IMR-90 (cell line): ENCODE results near the gene MAP3K1. TPM values are rescaled to one million over a fixed set of nuclear protein-coding genes. Genes with fewer than 3 reads are reported as not detected.

Experiments
- ATAC-seq: fragments of 200-7000 bp; cut with Tn5 transposase; 2 replicates; pipeline ENCODE4 v1.9.1; 2020; ENCODE audit warnings: low read depth, mild to moderate bottlenecking, moderate library complexity
- BruUV-seq: library from RNA; stranded (reverse); fragments of 400-500 nt; replicated peaks from 2 replicates; lab custom pipeline; 2021; lab: Mats Ljungman, UMichigan
- CTCF ChIA-PET: fragments of 300-600 bp; formaldehyde crosslinking; extraction: SDS; loops from one replicate; lab custom pipeline; 2021; ENCODE audit warnings: antibody characterized with exemption; lab: Yijun Ruan, JAX
- POLR2A ChIA-PET: fragments of 300-600 bp; sonication (Branson Sonifier 250); formaldehyde crosslinking; loops from one replicate; lab custom pipeline; 2022; ENCODE audit warnings: antibody characterized with exemption; ENCODE audit not compliant: unreplicated experiment; lab: Charles Lee
- DNase-seq: peaks from one replicate; pipeline ENCODE4 v3.0.0; 2013
- H2AFZ ChIP-seq: replicated peaks from 2 replicates; pipeline ENCODE3; 2013; ENCODE audit warnings: low read length, mild to moderate bottlenecking; ENCODE audit not compliant: poor library complexity
- H2AK5ac ChIP-seq: 2 replicates; pipeline ENCODE4 v1.6.1; 2013; ENCODE audit warnings: low read depth, low read length, inconsistent platforms
- H2AK9ac ChIP-seq: replicated peaks from 2 replicates; pipeline ENCODE3; 2013; ENCODE audit warnings: mild to moderate bottlenecking, low read depth, low read length, moderate library complexity; ENCODE audit not compliant: poor library complexity
- H2BK120ac ChIP-seq: 2 replicates; pipeline ENCODE4 v1.6.1; 2013; ENCODE audit warnings: low read depth, low read length, inconsistent platforms
- H2BK15ac ChIP-seq: 3 replicates; pipeline ENCODE4 v1.6.1; 2013; ENCODE audit warnings: low read depth, low read length, inconsistent platforms
- H2BK20ac ChIP-seq: 2 replicates; pipeline ENCODE4 v1.6.1; 2013; ENCODE audit warnings: low read depth, mild to moderate bottlenecking, inconsistent platforms, low read length, moderate library complexity
- H2BK5ac ChIP-seq: 2 replicates; pipeline ENCODE4 v1.6.1; 2013; ENCODE audit warnings: mild to moderate bottlenecking, low read depth, low read length, inconsistent platforms; ENCODE audit not compliant: poor library complexity, severe bottlenecking
- H3K14ac ChIP-seq: replicated peaks from 2 replicates; pipeline ENCODE4 v1.6.1; 2013; ENCODE audit warnings: low read depth, low read length, inconsistent platforms
- H3K18ac ChIP-seq: 2 replicates; pipeline ENCODE4 v1.6.1; 2013; ENCODE audit warnings: low read depth, low read length, control low read depth
- H3K23ac ChIP-seq: 2 replicates; pipeline ENCODE4 v1.6.1; 2013; ENCODE audit warnings: low read depth, low read length, inconsistent platforms
- H3K27ac ChIP-seq: 2 replicates; pipeline ENCODE4 v1.5.1; 2013; ENCODE audit warnings: mild to moderate bottlenecking, control low read depth, low read length; ENCODE audit not compliant: insufficient read depth
- H3K27me3 ChIP-seq: 2 replicates; pipeline ENCODE4 v1.6.1; 2013; ENCODE audit warnings: low read length; ENCODE audit not compliant: control insufficient read depth, insufficient read depth
- H3K36me3 ChIP-seq: 2 replicates; pipeline ENCODE4 v1.6.1; 2013; ENCODE audit warnings: low read length, mixed read lengths; ENCODE audit not compliant: control insufficient read depth, insufficient read depth
- H3K4ac ChIP-seq: 2 replicates; pipeline ENCODE4 v1.6.1; 2013; ENCODE audit warnings: low read depth, low read length, inconsistent platforms
- H3K4me1 ChIP-seq: 2 replicates; pipeline ENCODE4 v1.6.1; 2013; ENCODE audit warnings: low read length, mixed read lengths; ENCODE audit not compliant: control insufficient read depth, insufficient read depth
- H3K4me2 ChIP-seq: 2 replicates; pipeline ENCODE4 v1.6.1; 2013; ENCODE audit warnings: low read depth, mild to moderate bottlenecking, control low read depth, low read length, moderate library complexity
- H3K4me3 ChIP-seq: 2 replicates; pipeline ENCODE4 v1.5.1; 2013; ENCODE audit warnings: low read depth, mild to moderate bottlenecking, control low read depth, low read length, moderate library complexity; ENCODE audit not compliant: insufficient read depth
- H3K56ac ChIP-seq: 2 replicates; pipeline ENCODE4 v1.6.1; 2013; ENCODE audit warnings: low read length, inconsistent platforms; ENCODE audit not compliant: insufficient read depth; ENCODE audit errors: extremely low read depth
- H3K79me1 ChIP-seq, 2 experiments: 2 replicates each; pipeline ENCODE4 v1.6.1; 2013; ENCODE audit warnings: low read length in 2 of 2, inconsistent platforms in 1 of 2, low read depth in 1 of 2
- H3K9ac ChIP-seq: 2 replicates; pipeline ENCODE4 v1.6.1; 2013; ENCODE audit warnings: low read depth, low read length, control low read depth
- H3K9me1 ChIP-seq: 2 replicates; pipeline ENCODE4 v1.6.1; 2013; ENCODE audit warnings: low read length, inconsistent platforms; ENCODE audit not compliant: insufficient read depth
- H3K9me3 ChIP-seq: 2 replicates; pipeline ENCODE4 v1.6.1; 2013; ENCODE audit warnings: low read length; ENCODE audit not compliant: control insufficient read depth, insufficient read depth
- H4K20me1 ChIP-seq: 2 replicates; pipeline ENCODE4 v1.6.1; 2013; ENCODE audit warnings: low read length, inconsistent platforms; ENCODE audit not compliant: insufficient read depth
- H4K5ac ChIP-seq: 2 replicates; pipeline ENCODE4 v1.6.1; 2013; ENCODE audit warnings: mild to moderate bottlenecking, low read depth, low read length, control low read depth
- H4K8ac ChIP-seq, 2 experiments: 2 replicates each; pipeline ENCODE4 v1.6.1; 2013; ENCODE audit warnings: low read depth in 2 of 2, low read length in 2 of 2, control low read depth in 1 of 2, inconsistent platforms in 1 of 2
- H4K91ac ChIP-seq: 2 replicates; pipeline ENCODE4 v1.6.1; 2013; ENCODE audit warnings: low read depth, low read length, inconsistent platforms; ENCODE audit not compliant: insufficient read depth
- CEBPB ChIP-seq: IDR thresholded peaks from 2 replicates; pipeline ENCODE4 v1.6.1; 2012; ENCODE audit warnings: low read depth, low read length, improper control_type of control experiment
- CHD1 ChIP-seq: IDR thresholded peaks from 2 replicates; pipeline ENCODE4 v1.6.1; 2012; ENCODE audit warnings: low read depth, low read length, improper control_type of control experiment
- FOS ChIP-seq: fragments of 150-350 bp; IDR thresholded peaks from 2 replicates; pipeline ENCODE4 v1.6.1; 2016; ENCODE audit warnings: low read depth, low read length
- MAFK ChIP-seq: IDR thresholded peaks from 2 replicates; pipeline ENCODE4 v1.6.1; 2012; ENCODE audit warnings: low read depth, low read length, improper control_type of control experiment
- MAZ ChIP-seq: IDR thresholded peaks from 2 replicates; pipeline ENCODE4 v1.6.1; 2012; ENCODE audit warnings: low read depth, mild to moderate bottlenecking, low read length, improper control_type of control experiment, moderate library complexity, borderline replicate concordance
- POLR2A ChIP-seq: IDR thresholded peaks from 2 replicates; pipeline ENCODE4 v1.6.1; 2012; ENCODE audit warnings: mild to moderate bottlenecking, low read depth, low read length
- WGBS, 2 experiments: methylation state at CpG; one replicate each; pipeline versions ENCODE4 v1.1.5 to v1.1.7; 2013; ENCODE audit warnings: missing lambda C conversion rate in 2 of 2; ENCODE audit not compliant: insufficient read length in 1 of 2; ENCODE audit errors: extremely low coverage in 2 of 2; 5-methylcytosine and 5-hydroxymethylcytosine counted together
- dilution Hi-C: fragments of 300-500 bp; cut with HindIII; formaldehyde crosslinking; loops from one replicate; pipeline ENCODE4 v1.14.3; 2018; ENCODE audit warnings: low sequenced_read_pairs; ENCODE audit not compliant: unreplicated experiment
- in situ Hi-C: fragments of 300-500 bp; cut with MboI; formaldehyde crosslinking; loops from 3 replicates; pipeline ENCODE4 v1.14.3; 2019; ENCODE audit warnings: low sequenced_read_pairs, inconsistent platforms, mixed read lengths
- intact Hi-C: fragments of 100-400 bp; cut with micrococcal nuclease; formaldehyde crosslinking; loops from 2 replicates; pipeline ENCODE4 v1.10.0; 2022
- polyA plus RNA-seq, 3 experiments: library from polyadenylated mRNA; depleted of rRNA; stranded (reverse); fragments of >200 nt; gene quantifications; 2 replicates each; pipeline ENCODE4 v1.2.3, GENCODE V29; 2012; ENCODE audit warnings: low replicate concordance in 1 of 3
- total RNA-seq: library from RNA; depleted of rRNA; stranded (reverse); fragments of >200 nt; gene quantifications from 2 replicates; pipeline ENCODE4 v1.2.3, GENCODE V29; 2012
- TF ChIP-seq, protein P1 (sequence below): conservative IDR thresholded peaks from 2 replicates; pipeline ENCODE4 v1.5.1; 2012; ENCODE audit warnings: mild to moderate bottlenecking, low read depth, low read length, improper control_type of control experiment

Gene MAP3K1
- total and polyA plus RNA-seq, 2 of the 4 experiments (the other 2 are of a cell fraction), result 3.8 to 18.8 TPM

DNA sequence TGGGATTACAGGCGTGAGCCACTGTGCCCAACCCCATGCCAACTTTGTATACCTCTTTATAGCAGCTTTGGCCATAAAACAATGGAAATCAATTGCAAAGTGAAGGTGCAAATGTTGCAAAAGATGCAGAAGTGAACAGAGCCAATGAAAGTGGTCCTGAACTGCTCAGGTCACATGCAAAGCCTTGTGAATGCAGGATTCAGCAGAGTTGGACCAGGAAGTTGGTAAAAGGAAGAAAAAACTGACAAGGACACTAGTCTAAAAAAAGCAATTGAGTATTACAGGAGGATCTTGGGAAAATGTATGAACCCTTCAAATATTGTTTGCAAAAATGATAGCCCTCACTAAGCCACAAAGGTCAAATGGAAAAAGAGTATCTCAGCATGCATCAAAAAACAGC lies 4.5 kb upstream of the MAP3K1 start:
- dilution Hi-C loops, result no loop called here

More for the DNA sequence above, 4.5 kb upstream of the MAP3K1 start:
- POLR2A ChIA-PET, result no interaction called here
- BruUV-seq, result no TSS peak
- Histone ChIP-seq H2AK5ac (no peak overlapping the region), H3K56ac (no peak overlapping the region), H3K4me3 (no peak overlapping the region), H3K18ac (no peak overlapping the region), H3K9me1 (no peaks in the 10 kb centered on the region), H4K20me1 (no peaks in the 10 kb centered on the region), H4K5ac (no peak overlapping the region), H2AFZ (no peak overlapping the region), H3K4ac (no peak overlapping the region), H2BK5ac (no peak overlapping the region), H3K36me3 (no peaks in the 10 kb centered on the region), H3K9ac (no peak overlapping the region), H3K27ac (no peak overlapping the region), H4K8ac (no peak overlapping the region), H2BK15ac (no peak overlapping the region), H3K4me1 (no peaks in the 10 kb centered on the region), H3K27me3 (no peaks in the 10 kb centered on the region), H2AK9ac (no peak overlapping the region), H2BK120ac (no peak overlapping the region), H2BK20ac (no peak overlapping the region), H4K91ac (no peak overlapping the region), H3K14ac (no peak overlapping the region), H3K4me2 (no peak overlapping the region), H3K79me1 (no peaks in the 10 kb centered on the region), H3K23ac (no peak overlapping the region), H3K9me3 (no peaks in the 10 kb centered on the region)
- ATAC-seq (no peak), DNase-seq (no peak)
- intact Hi-C loops (no loop called here), in situ Hi-C loops (no loop called here)
- CTCF ChIA-PET, result no interaction called here
- WGBS, 2 experiments, result no CpG with 5 or more reads among the region's 1 CpG
- TF ChIP-seq, protein P1, sequence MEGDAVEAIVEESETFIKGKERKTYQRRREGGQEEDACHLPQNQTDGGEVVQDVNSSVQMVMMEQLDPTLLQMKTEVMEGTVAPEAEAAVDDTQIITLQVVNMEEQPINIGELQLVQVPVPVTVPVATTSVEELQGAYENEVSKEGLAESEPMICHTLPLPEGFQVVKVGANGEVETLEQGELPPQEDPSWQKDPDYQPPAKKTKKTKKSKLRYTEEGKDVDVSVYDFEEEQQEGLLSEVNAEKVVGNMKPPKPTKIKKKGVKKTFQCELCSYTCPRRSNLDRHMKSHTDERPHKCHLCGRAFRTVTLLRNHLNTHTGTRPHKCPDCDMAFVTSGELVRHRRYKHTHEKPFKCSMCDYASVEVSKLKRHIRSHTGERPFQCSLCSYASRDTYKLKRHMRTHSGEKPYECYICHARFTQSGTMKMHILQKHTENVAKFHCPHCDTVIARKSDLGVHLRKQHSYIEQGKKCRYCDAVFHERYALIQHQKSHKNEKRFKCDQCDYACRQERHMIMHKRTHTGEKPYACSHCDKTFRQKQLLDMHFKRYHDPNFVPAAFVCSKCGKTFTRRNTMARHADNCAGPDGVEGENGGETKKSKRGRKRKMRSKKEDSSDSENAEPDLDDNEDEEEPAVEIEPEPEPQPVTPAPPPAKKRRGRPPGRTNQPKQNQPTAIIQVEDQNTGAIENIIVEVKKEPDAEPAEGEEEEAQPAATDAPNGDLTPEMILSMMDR, result no peak
- TF ChIP-seq POLR2A, result no peak
- no peak for TF ChIP-seq CHD1
- TF ChIP-seq FOS, result no peak
- TF ChIP-seq MAZ, result no peak
- no peak for TF ChIP-seq CEBPB
- TF ChIP-seq MAFK, result no peak
